Heart left ventricle (tissue), 16 donors: ENCODE results near the gene GPR31. TPM values are rescaled to one million over a fixed set of nuclear protein-coding genes. Genes with fewer than 3 reads are reported as not detected.

Source experiments
- ATAC-seq, 4 donors: fragments of 200-7000 bp; cut with Tn5 transposase; one replicate each; pipeline ENCODE4 v1.9.1; 2020 to 2022; ENCODE audit warnings: moderate library complexity in 4 of 4, mild to moderate bottlenecking in 3 of 4, moderate number of reproducible peaks in 1 of 4
- DNase-seq, 5 donors: peaks; one replicate each; pipeline ENCODE4 v3.0.0-alpha.2; 2020
- H3K27ac ChIP-seq, 12 donors: fragments of 200-600 bp; sonication (generic) in 4 of 12; one replicate each; pipeline versions ENCODE4 v1.5.0 to v1.8.0; 2016 to 2022; ENCODE audit warnings: mild to moderate bottlenecking in 2 of 12
- H3K27me3 ChIP-seq, 9 donors: fragments of 200-600 bp; sonication (generic) in 2 of 9; one replicate each; pipeline versions ENCODE4 v1.5.1 to v1.8.0; 2016 to 2022; ENCODE audit warnings: mild to moderate bottlenecking in 3 of 9
- H3K36me3 ChIP-seq, 9 donors: fragments of 200-600 bp; sonication (generic) in 2 of 9; one replicate each; pipeline versions ENCODE4 v1.5.0 to v1.8.0; 2018 to 2022; ENCODE audit warnings: mild to moderate bottlenecking in 2 of 9
- H3K4me1 ChIP-seq, 12 donors: fragments of 200-600 bp; sonication (generic) in 4 of 12; one replicate each; pipeline versions ENCODE4 v1.5.0 to v1.8.0; 2016 to 2022; ENCODE audit warnings: mild to moderate bottlenecking in 3 of 12
- H3K4me3 ChIP-seq, 12 donors: fragments of 200-600 bp; sonication (generic) in 4 of 12; one replicate each; pipeline versions ENCODE4 v1.5.0 to v1.8.0; 2017 to 2022; ENCODE audit warnings: mild to moderate bottlenecking in 9 of 12, moderate library complexity in 4 of 12
- H3K9me3 ChIP-seq, 12 donors: fragments of 200-600 bp; sonication (generic) in 4 of 12; one replicate each; pipeline versions ENCODE4 v1.5.0 to v1.8.0; 2016 to 2022; ENCODE audit warnings: mild to moderate bottlenecking in 1 of 12
- CTCF ChIP-seq, 12 donors: fragments of 200-600 bp; sonication (generic) in 4 of 12; IDR thresholded peaks; one replicate each; pipeline versions ENCODE4 v1.5.0 to v1.8.0; 2018 to 2022; ENCODE audit warnings: antibody characterized with exemption in 12 of 12, mild to moderate bottlenecking in 5 of 12
- POLR2A ChIP-seq, 2 donors: fragments of 450-650 bp; IDR thresholded peaks; one replicate each; pipeline ENCODE4 v1.6.1; 2017; ENCODE audit warnings: antibody characterized with exemption in 2 of 2, mild to moderate bottlenecking in 2 of 2, moderate library complexity in 2 of 2
- WGBS, 4 donors: extraction: QIAGEN DNeasy Blood & Tissue Kit in 2 of 4; methylation state at CpG; one replicate each; pipeline versions ENCODE4 v1.1.5 to v1.1.7; 2013 to 2018; 5-methylcytosine and 5-hydroxymethylcytosine counted together
- intact Hi-C, 10 donors: fragments of 100-400 bp; cut with DNase I; formaldehyde crosslinking; loops; one replicate each; pipeline versions ENCODE4 v1.11.1 to v1.14.2; 2022
- polyA plus RNA-seq, 2 donors: library from polyadenylated mRNA; stranded (reverse); fragments of 200-250 nt; gene quantifications; one replicate each; pipeline ENCODE4 v1.2.3, GENCODE V29; 2013
- total RNA-seq, 9 donors: library from RNA; depleted of rRNA in 2 of 9; stranded (reverse); fragments of >200 nt in 2 of 9; fragmentation: NEBNext Ultra II Directional in 3 of 9; extraction: Animal tissue kit (Norgen Biotek cat#: 25700) in 3 of 9; gene quantifications; one replicate each; pipeline versions ENCODE4 v1.1.0 to v1.2.4, GENCODE V29; 2016 to 2023
- donor health status: ischemic (EF 13 %, LVEDD 7.1; RV severe dilation, severe dysfunction).
- donor health status: healthy with polysubstance abuse.
- donor health status: DM: no; HTN: yes; CAD: no.
- donor health status: DM: no; HTN: no; CAD: no.
- donor health status: ischemic (EF 25% LVEDD 6.9; RV normal size, moderate dysfunction).
- donor health status: ischemic (EF 25% LVEDD 5.7; RV mildly dilated, moderate dysfunction).
- donor health status: healthy.
- donor health status: DM: yes; HTN: yes; CAD: no.
- donor health status: ischemic (EF 35%, LVEDD 5.7; RV mildly dilated, moderate dysfunction).
- donor health status: nonischemic (EF 11% LVEDD 7.7; RV severe dilation, severe dysfunction).
- donor health status: DM: yes; HTN: yes; CAD: no.
- donor health status: PGD.
- donor health status: ischemic (EF 29% LVEDD 5.4; RV normal size, mild dysfunction).
- donor health status: nonischemic (EF 23%, LVEDD 6.1; RV moderate dilation, normal function).

Gene GPR31
- total and polyA plus RNA-seq, 11 donors, result not detected

GRCh38 chr6:167137081-167137480 lies 20.7 kb downstream of the GPR31 start:
- no peaks in the 10 kb centered on the region for H3K9me3 ChIP-seq
- no peak overlapping the region for H3K27ac ChIP-seq
- no peak for TF ChIP-seq POLR2A (IDR thresholded peaks at IDR 0.05)
- no peak for TF ChIP-seq CTCF (IDR thresholded peaks at IDR 0.05)
- DNase-seq (no peak), ATAC-seq (no peak)
- H3K27me3 ChIP-seq, result peaks cover 0 to 14% (median 0%) of the 10 kb centered on the region in 9 donors
- WGBS, 4 donors, result 82 to 92% (median 84%) methylated on average over 10 of the region's 10 CpGs
- H3K36me3 ChIP-seq, result no peaks in the 10 kb centered on the region
- intact Hi-C loops, result no loop called here
- no peaks in the 10 kb centered on the region for H3K4me1 ChIP-seq
- H3K4me3 ChIP-seq, result no peak overlapping the region

- H3K36me3 ChIP-seq, result no peaks in the 10 kb centered on the region
- DNase-seq (no peak), ATAC-seq (no peak)
- intact Hi-C loops, result no loop called here
- WGBS, 4 donors, result 82 to 89% (median 87%) methylated on average over 13 of the region's 13 CpGs
- no peaks in the 10 kb centered on the region for H3K9me3 ChIP-seq
- TF ChIP-seq CTCF (IDR thresholded peaks at IDR 0.05) (no peak), POLR2A (IDR thresholded peaks at IDR 0.05) (no peak)
- H3K4me3 ChIP-seq, result no peak overlapping the region
- H3K4me1 ChIP-seq, result no peaks in the 10 kb centered on the region
- peaks cover 0 to 14% (median 0%) of the 10 kb centered on the region in 9 donors for H3K27me3 ChIP-seq
- H3K27ac ChIP-seq, result no peak overlapping the region
These were observed 21.4 kb downstream of the GPR31 start for GRCh38 chr6:167136376-167136775.

- no peak overlapping the region for H3K27ac ChIP-seq
- no peaks in the 10 kb centered on the region for H3K4me1 ChIP-seq
- intact Hi-C loops, result no loop called here
- DNase-seq, result no peak
- H3K36me3 ChIP-seq, result no peaks in the 10 kb centered on the region
- no peak for ATAC-seq
- 80 to 85% (median 82%) methylated on average over 23 of the region's 23 CpGs for WGBS, 4 donors
- peaks cover 0 to 14% (median 0%) of the 10 kb centered on the region in 9 donors for H3K27me3 ChIP-seq
- no peak for TF ChIP-seq POLR2A (IDR thresholded peaks at IDR 0.05)
- no peak for TF ChIP-seq CTCF (IDR thresholded peaks at IDR 0.05)
- H3K9me3 ChIP-seq, result no peaks in the 10 kb centered on the region
- H3K4me3 ChIP-seq, result no peak overlapping the region
These were observed 23.1 kb downstream of the GPR31 start for GRCh38 chr6:167134448-167135328.

GRCh38 chr6:167130712-167131684 lies 26.8 kb downstream of the GPR31 start:
- intact Hi-C loops, result no loop called here
- H3K27ac ChIP-seq, result peak overlapping the region in 1 of 12 donors; percentile 66
- no peak overlapping the region for H3K4me3 ChIP-seq
- no peak for DNase-seq
- H3K27me3 ChIP-seq, result no peaks in the 10 kb centered on the region
- H3K9me3 ChIP-seq, result no peaks in the 10 kb centered on the region
- H3K36me3 ChIP-seq, result no peaks in the 10 kb centered on the region
- no peak for TF ChIP-seq POLR2A (IDR thresholded peaks at IDR 0.05)
- no peak for TF ChIP-seq CTCF (IDR thresholded peaks at IDR 0.05)
- WGBS, 4 donors, result 87 to 89% (median 88%) methylated on average over 32 to 33 of the region's 33 CpGs
- ATAC-seq, result no peak
- H3K4me1 ChIP-seq, result no peaks in the 10 kb centered on the region
